ENCODE data around the gene PTPRD. TPM values are rescaled to one million over a fixed set of nuclear protein-coding genes. Genes with fewer than 3 reads are reported as not detected.

The PTPRD gene
- total and polyA plus RNA-seq, 2 donors (not counting 1 experiment from before 2014, with no cell fraction given): 0.35 to 4.8 TPM

- no peak overlapping the region for H3K9ac ChIP-seq (ENCODE audit: insufficient read depth, low read length)
- no peak overlapping the region for H3K4me3 ChIP-seq (replicated peaks in 1 of 4; ENCODE audit: control extremely low read depth in 1 of 4, insufficient read depth in 1 of 4, low read depth in 3 of 4, low read length in 4 of 4)
- H3K27me3 ChIP-seq (ENCODE audit: control insufficient read depth, insufficient read depth, low read length): no peaks in the 10 kb centered on the region
- H3K79me2 ChIP-seq (ENCODE audit: control insufficient read depth, insufficient read depth, low read length): no peaks in the 10 kb centered on the region
- no peak overlapping the region for H3K4me2 ChIP-seq (ENCODE audit: extremely low read depth, insufficient read depth, low read length)
- H4K20me1 ChIP-seq (ENCODE audit: control insufficient read depth, extremely low read depth, insufficient read depth, low read length): no peaks in the 10 kb centered on the region
- H3K4me1 ChIP-seq (ENCODE audit: control insufficient read depth, extremely low read depth, insufficient read depth, low read length): no peaks in the 10 kb centered on the region
- no peak for TF ChIP-seq EZH2 (IDR thresholded peaks at IDR 0.05; ENCODE audit: low read length, missing control alignments)
- no peak for TF ChIP-seq CTCF (conservative IDR thresholded peaks at IDR 0.05 in 1 of 2, IDR thresholded peaks at IDR 0.05 in 1 of 2; ENCODE audit: low read depth in 1 of 2, low read length in 2 of 2)
- H3K36me3 ChIP-seq (ENCODE audit: control insufficient read depth, insufficient read depth, low read length): no peaks in the 10 kb centered on the region
- H3K9me3 ChIP-seq (ENCODE audit: control insufficient read depth, insufficient read depth, low read depth, low read length): no peaks in the 10 kb centered on the region
- H3K27ac ChIP-seq (ENCODE audit: insufficient read depth, low read length): no peak overlapping the region
- H2AFZ ChIP-seq (ENCODE audit: low read length): no peak overlapping the region
- no peak for DNase-seq (ENCODE audit: low read depth in 2 of 2)
These were observed 1990.5 kb downstream of the PTPRD start for GRCh38 chr9:8622222-8622802.

- no peak overlapping the region for H3K9ac ChIP-seq (ENCODE audit: insufficient read depth, low read length)
- no peak overlapping the region for H3K4me2 ChIP-seq (ENCODE audit: extremely low read depth, insufficient read depth, low read length)
- H4K20me1 ChIP-seq (ENCODE audit: control insufficient read depth, extremely low read depth, insufficient read depth, low read length): no peaks in the 10 kb centered on the region
- H3K36me3 ChIP-seq (ENCODE audit: control insufficient read depth, insufficient read depth, low read length): no peaks in the 10 kb centered on the region
- DNase-seq (ENCODE audit: low read depth in 2 of 2): no peak
- no peaks in the 10 kb centered on the region for H3K79me2 ChIP-seq (ENCODE audit: control insufficient read depth, insufficient read depth, low read length)
- H3K27me3 ChIP-seq (ENCODE audit: control insufficient read depth, insufficient read depth, low read length): no peaks in the 10 kb centered on the region
- no peak overlapping the region for H3K27ac ChIP-seq (ENCODE audit: insufficient read depth, low read length)
- TF ChIP-seq CTCF (conservative IDR thresholded peaks at IDR 0.05 in 1 of 2, IDR thresholded peaks at IDR 0.05 in 1 of 2; ENCODE audit: low read depth in 1 of 2, low read length in 2 of 2) (no peak), EZH2 (IDR thresholded peaks at IDR 0.05; ENCODE audit: low read length, missing control alignments) (no peak)
- H3K4me3 ChIP-seq (replicated peaks in 1 of 4; ENCODE audit: control extremely low read depth in 1 of 4, insufficient read depth in 1 of 4, low read depth in 3 of 4, low read length in 4 of 4): no peak overlapping the region
- no peaks in the 10 kb centered on the region for H3K4me1 ChIP-seq (ENCODE audit: control insufficient read depth, extremely low read depth, insufficient read depth, low read length)
- H2AFZ ChIP-seq (ENCODE audit: low read length): no peak overlapping the region
- no peaks in the 10 kb centered on the region for H3K9me3 ChIP-seq (ENCODE audit: control insufficient read depth, insufficient read depth, low read depth, low read length)
These were observed 1991.4 kb downstream of the PTPRD start for GRCh38 chr9:8621416-8621815.

- Histone ChIP-seq H4K20me1 (ENCODE audit: control insufficient read depth, extremely low read depth, insufficient read depth, low read length) (no peaks in the 10 kb centered on the region), H3K79me2 (ENCODE audit: control insufficient read depth, insufficient read depth, low read length) (no peaks in the 10 kb centered on the region), H3K9me3 (ENCODE audit: control insufficient read depth, insufficient read depth, low read depth, low read length) (no peaks in the 10 kb centered on the region), H3K27ac (ENCODE audit: insufficient read depth, low read length) (no peak overlapping the region), H3K4me3 (replicated peaks in 1 of 4; ENCODE audit: control extremely low read depth in 1 of 4, insufficient read depth in 1 of 4, low read depth in 3 of 4, low read length in 4 of 4) (no peak overlapping the region), H3K4me2 (ENCODE audit: extremely low read depth, insufficient read depth, low read length) (no peak overlapping the region), H3K36me3 (ENCODE audit: control insufficient read depth, insufficient read depth, low read length) (no peaks in the 10 kb centered on the region), H3K4me1 (ENCODE audit: control insufficient read depth, extremely low read depth, insufficient read depth, low read length) (no peaks in the 10 kb centered on the region), H2AFZ (ENCODE audit: low read length) (no peak overlapping the region), H3K27me3 (ENCODE audit: control insufficient read depth, insufficient read depth, low read length) (no peaks in the 10 kb centered on the region), H3K9ac (ENCODE audit: insufficient read depth, low read length) (no peak overlapping the region)
- DNase-seq (ENCODE audit: low read depth in 2 of 2): peak in 1 of 2 donors; percentile 62
- no peak for TF ChIP-seq CTCF (conservative IDR thresholded peaks at IDR 0.05 in 1 of 2, IDR thresholded peaks at IDR 0.05 in 1 of 2; ENCODE audit: low read depth in 1 of 2, low read length in 2 of 2)
- no peak for TF ChIP-seq EZH2 (IDR thresholded peaks at IDR 0.05; ENCODE audit: low read length, missing control alignments)
These were observed 1996.4 kb downstream of the PTPRD start for GRCh38 chr9:8616414-8616813.

Data from fibroblast of lung (primary cell).